ENCODE measurements around the gene CUEDC1.

DNA sequence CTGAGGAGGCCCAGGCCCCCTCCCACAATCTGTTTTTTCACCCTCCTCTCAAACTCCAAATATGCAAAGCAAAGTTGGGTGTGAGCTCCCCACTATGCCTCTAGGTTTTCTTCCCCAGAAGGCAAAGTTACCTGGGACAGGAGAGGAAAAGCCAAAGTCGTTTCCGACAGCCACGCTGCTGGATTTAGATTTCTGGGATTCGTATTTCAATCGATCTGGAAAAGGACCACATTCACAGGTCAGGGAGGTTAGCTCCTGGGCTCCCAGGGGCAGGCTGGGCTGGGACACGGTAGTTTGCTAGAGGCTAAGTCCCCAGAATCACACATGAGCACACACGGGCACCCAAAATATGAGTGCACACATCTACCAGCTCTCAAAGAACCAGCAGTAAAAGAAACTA lies 84.1 kb downstream of the CUEDC1 start:
- TF ChIP-seq, protein P1, sequence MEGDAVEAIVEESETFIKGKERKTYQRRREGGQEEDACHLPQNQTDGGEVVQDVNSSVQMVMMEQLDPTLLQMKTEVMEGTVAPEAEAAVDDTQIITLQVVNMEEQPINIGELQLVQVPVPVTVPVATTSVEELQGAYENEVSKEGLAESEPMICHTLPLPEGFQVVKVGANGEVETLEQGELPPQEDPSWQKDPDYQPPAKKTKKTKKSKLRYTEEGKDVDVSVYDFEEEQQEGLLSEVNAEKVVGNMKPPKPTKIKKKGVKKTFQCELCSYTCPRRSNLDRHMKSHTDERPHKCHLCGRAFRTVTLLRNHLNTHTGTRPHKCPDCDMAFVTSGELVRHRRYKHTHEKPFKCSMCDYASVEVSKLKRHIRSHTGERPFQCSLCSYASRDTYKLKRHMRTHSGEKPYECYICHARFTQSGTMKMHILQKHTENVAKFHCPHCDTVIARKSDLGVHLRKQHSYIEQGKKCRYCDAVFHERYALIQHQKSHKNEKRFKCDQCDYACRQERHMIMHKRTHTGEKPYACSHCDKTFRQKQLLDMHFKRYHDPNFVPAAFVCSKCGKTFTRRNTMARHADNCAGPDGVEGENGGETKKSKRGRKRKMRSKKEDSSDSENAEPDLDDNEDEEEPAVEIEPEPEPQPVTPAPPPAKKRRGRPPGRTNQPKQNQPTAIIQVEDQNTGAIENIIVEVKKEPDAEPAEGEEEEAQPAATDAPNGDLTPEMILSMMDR (IDR thresholded peaks at IDR 0.05 in 4 of 5, conservative IDR thresholded peaks at IDR 0.05 in 1 of 5), result no peak
- no peak for TF ChIP-seq POLR2A (IDR thresholded peaks at IDR 0.05)
